Ammon's horn (tissue), 1 donor: ENCODE data around the gene PPP2CA.

ENCODE experiments used
- DNase-seq: peaks from one replicate; pipeline ENCODE4 v3.0.0-alpha.2; 2016; ENCODE audit warnings: low spot score

PPP2CA gene

DNA sequence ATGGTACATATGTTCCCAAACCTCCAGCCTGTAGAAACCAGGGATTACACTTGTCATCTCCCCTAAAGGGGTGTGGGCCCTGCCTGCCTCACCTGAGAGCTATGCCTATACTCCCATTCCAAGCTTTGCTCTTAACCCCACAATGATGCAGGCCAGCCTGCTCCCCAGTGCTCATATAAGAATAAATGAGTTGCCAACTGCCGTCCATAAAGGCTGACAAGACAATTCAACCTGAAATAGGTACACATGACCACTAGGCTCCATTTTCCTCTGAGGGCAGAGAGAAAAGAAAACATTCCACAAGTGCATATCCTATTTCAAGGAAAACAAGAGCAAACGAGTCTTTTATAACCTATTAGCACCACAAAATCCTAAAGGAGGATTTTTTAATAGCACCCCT lies 77.6 kb downstream of the PPP2CA start:
- no peak for DNase-seq

DNA sequence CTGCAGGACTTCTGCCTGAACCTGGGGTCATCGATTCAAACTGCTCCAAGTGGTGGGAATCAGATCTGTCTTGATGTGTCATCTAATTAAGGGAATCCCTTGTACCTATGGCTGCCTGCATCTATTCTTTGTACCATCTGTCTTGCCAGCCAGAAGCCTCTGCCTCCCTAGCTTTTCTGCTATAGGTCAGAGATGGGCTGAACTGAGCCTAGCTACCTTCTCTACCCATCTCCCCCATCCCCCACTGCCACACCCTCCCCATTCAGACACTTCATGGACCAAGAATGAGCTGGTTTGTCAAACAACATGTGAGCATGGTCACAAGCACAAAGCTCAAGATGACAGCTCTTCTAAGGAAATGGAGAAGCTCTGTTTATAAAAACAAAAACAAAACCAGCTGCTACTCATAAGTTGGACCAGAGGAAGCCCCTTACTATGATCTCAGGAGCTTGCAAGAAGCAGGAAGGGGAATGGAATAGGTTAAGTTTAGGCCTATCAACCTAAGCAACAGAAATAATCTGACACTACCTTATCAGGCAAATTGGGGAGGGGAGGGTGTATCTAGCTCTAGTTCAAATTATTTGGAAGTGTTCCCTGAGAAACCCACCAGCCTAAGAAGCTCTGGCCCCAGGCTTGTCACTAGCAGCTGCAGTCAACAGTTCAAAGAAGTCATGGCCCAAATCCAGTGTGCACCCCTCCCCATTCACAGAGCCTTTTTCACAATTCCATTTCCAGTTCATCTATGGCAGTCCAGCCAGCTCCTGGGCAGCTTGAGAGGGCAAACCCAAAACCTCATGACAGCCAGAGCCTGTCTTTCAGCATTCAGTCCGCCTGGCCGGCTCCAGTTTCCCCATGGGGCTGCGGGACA lies 79.0 kb downstream of the PPP2CA start:
- DNase-seq = peak; percentile 35

DNA sequence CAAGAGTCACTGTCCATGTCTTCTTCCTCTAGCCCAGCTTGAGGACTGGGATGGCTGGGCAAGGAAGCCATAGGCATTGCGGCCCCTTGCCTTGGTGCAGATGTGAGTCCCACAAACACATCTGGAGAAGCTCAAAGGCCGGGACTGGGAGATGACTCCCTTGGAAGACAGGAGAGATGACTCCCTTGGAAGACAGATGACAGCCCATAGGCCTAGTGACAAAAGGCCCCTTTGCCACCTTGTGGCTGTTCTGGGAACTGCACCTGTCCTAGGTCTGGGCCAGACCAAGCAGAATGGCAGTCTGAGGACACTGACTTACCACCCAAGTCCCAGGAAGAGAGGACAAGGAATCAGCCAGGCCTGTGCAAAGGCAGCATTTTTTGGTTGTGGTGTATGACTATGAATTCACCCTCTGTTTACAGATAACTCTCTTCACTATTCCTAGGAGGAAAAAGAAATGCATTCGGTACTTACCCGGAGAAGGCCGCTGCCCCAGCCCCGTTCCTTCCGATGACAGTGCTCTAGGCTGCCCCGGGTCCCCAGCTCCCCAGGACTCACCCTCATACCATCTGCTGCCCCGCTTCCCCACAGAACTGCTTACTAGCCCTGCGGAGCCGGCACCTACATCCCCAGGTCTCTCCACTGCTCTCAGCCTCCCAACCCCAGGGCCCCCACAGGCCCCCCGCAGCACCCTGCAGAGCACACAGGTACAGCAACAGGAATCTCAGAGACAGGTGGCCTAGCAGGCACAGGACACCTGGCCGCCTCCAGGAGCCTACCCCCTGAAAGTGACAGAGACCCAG lies 79.9 kb downstream of the PPP2CA start:
- DNase-seq = peak; percentile 84

DNA sequence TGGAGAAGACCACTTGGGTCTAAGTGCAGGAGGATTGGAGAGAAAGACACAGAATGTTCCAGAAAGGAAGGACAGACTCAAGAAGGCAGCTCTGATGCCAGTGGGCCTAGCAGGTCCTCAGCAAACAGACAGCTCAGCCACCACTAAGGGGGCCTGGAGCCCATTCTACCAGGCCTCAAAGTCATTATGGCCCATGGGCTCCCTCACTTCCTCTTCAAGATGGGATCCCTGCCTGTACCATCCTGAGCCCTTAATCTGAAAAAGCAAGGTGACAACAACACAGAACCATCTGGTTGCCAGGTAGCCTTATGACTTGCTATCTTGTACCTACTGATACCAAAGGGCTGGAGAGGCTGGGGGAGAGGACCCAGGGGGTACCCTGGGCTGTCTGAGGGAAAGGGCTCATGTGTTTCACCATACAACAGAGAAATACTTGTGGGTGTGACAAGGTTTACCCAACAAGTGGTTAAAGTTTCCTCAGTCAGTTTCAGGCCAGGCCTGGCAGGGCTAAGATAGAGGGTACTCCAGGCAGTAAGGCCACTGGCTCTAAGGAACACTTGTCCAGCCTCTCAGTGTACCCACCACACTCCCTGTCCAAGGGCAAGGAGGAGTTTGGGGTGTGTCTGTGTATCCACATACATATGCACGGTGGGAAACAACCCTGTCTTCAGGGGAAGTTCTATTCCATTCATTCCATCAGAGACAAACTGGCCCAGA lies 80.7 kb downstream of the PPP2CA start:
- no peak for DNase-seq
